ENCODE data around the gene HPCAL1.

DNA sequence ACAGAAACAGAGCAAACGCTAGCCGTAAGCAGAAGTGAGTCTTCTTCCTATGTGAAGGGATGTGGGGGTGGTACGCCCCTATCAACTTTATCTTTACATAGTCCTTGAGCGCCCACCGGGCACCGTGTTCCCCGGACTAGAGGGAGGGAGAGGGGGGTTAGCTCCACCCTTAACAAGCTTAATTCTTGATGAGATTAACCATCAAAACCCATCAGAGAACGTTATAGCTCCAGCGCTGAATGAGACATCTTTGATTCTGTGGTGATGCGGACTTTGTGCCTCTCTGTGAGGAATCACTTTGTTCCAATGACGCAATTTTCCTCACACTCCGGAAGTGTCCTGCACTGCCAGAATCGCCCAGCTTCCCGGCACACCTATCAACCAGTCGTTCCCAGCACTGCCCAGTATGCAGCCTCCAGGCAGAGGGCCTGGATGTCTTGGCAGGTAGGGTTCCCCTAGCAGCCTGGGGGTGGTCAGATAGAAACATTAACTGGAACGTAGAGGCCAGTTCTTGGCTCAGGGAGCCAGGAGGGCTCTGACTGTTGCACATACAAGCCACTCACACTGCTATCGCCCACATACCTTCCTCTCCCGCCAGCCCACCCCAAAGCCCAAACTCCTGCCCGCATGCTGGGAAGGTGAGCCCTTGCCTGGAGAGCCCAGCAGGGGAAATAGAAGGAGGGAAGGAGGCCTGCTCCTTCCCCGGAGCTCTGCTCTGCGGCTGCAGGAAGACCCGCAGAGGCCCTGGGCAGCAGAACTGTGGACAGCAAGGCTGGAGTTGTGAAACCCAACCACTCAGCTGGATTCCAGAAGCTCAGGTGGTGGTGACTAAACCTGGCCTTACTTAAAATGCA, 147.4 kb downstream of the HPCAL1 start:
- no peak for TF ChIP-seq POLR2A (IDR thresholded peaks at IDR 0.05)
- TF ChIP-seq, protein P1, sequence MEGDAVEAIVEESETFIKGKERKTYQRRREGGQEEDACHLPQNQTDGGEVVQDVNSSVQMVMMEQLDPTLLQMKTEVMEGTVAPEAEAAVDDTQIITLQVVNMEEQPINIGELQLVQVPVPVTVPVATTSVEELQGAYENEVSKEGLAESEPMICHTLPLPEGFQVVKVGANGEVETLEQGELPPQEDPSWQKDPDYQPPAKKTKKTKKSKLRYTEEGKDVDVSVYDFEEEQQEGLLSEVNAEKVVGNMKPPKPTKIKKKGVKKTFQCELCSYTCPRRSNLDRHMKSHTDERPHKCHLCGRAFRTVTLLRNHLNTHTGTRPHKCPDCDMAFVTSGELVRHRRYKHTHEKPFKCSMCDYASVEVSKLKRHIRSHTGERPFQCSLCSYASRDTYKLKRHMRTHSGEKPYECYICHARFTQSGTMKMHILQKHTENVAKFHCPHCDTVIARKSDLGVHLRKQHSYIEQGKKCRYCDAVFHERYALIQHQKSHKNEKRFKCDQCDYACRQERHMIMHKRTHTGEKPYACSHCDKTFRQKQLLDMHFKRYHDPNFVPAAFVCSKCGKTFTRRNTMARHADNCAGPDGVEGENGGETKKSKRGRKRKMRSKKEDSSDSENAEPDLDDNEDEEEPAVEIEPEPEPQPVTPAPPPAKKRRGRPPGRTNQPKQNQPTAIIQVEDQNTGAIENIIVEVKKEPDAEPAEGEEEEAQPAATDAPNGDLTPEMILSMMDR (IDR thresholded peaks at IDR 0.05): no peak
